HG03432 (cell line): ENCODE data around the gene THAP3.

Experiments used
- ATAC-seq: cut with Tn5 transposase; IDR thresholded peaks from one replicate; pipeline ENCODE4 v1.9.1; 2021; ENCODE audit warnings: mild to moderate bottlenecking, moderate library complexity; ENCODE audit not compliant: unreplicated experiment

THAP3 gene

GRCh38 chr1:6624710-6625583, at the start of gene THAP3:
Gene THAP3, plus strand, starts transcription at chr1:6624868. Its CDS starts 351 bp downstream, at chr1:6625219.
- peak; percentile 84 for ATAC-seq

DNA sequence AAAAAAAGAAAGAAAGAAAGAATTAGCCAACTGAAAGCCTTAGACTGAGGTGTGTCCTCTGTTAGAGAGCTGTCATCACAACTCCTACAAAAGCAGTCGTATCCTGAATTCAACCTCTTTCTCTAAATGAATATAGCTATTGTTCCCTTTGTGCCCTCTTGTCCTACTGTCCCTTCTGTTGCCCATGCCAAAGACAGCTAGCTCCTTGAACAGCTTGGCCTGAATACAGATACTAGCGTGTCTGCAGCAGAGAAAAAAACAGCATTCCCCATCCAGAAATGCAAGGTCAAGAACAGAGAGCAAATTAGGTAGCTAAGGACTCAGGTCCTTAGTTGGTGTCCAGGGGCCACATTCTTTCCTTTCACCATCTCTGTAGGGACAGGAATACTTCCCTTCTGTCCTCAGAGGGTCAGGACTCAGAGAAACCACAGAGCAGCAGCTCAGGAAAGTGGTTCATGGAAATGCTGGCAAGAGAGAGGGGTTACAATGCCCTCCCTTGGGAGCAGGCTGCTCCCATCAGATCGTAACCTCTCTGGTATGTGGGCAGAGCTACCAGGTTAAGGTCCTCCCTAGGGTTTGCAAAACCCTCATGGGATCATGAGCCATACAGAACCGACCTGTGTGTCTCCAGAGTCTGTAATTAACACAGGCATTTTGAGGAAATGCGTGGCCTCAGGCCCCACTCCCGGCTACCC, 46.7 kb upstream of the THAP3 start:
- no peak for ATAC-seq

DNA sequence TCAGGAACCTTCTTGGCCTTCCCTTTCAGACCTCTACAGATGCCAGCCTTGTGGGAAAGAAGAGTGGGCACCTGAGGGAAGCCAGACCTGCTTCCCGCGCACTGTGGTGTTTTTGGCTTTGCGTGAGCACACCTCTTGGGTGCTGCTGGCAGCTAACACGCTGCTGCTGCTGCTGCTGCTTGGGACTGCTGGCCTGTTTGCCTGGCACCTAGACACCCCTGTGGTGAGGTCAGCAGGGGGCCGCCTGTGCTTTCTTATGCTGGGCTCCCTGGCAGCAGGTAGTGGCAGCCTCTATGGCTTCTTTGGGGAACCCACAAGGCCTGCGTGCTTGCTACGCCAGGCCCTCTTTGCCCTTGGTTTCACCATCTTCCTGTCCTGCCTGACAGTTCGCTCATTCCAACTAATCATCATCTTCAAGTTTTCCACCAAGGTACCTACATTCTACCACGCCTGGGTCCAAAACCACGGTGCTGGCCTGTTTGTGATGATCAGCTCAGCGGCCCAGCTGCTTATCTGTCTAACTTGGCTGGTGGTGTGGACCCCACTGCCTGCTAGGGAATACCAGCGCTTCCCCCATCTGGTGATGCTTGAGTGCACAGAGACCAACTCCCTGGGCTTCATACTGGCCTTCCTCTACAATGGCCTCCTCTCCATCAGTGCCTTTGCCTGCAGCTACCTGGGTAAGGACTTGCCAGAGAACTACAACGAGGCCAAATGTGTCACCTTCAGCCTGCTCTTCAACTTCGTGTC, 45.9 kb upstream of the THAP3 start:
- ATAC-seq, result no peak

DNA sequence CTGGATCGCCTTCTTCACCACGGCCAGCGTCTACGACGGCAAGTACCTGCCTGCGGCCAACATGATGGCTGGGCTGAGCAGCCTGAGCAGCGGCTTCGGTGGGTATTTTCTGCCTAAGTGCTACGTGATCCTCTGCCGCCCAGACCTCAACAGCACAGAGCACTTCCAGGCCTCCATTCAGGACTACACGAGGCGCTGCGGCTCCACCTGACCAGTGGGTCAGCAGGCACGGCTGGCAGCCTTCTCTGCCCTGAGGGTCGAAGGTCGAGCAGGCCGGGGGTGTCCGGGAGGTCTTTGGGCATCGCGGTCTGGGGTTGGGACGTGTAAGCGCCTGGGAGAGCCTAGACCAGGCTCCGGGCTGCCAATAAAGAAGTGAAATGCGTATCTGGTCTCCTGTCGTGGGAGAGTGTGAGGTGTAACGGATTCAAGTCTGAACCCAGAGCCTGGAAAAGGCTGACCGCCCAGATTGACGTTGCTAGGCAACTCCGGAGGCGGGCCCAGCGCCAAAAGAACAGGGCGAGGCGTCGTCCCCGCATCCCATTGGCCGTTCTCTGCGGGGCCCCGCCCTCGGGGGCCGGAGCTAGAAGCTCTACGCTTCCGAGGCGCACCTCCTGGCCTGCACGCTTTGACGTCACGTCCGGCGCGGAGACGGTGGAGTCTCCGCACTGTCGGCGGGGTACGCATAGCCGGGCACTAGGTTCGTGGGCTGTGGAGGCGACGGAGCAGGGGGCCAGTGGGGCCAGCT, 45.1 kb upstream of the THAP3 start, which contains the start of gene ZBTB48:
ZBTB48 (plus strand) TSS at position 621 of the 745 bp plus-strand sequence. CDS start 616 bp downstream, outside the sequence.
- ATAC-seq, result peak; percentile 96

GRCh38 chr1:6580119-6580592, 44.5 kb upstream of the THAP3 start:
- no peak for ATAC-seq

- ATAC-seq, result no peak
These were observed 43.9 kb upstream of the THAP3 start for GRCh38 chr1:6580593-6581409.

GRCh38 chr1:6581561-6582305, 42.9 kb upstream of the THAP3 start:
- ATAC-seq, result no peak

DNA sequence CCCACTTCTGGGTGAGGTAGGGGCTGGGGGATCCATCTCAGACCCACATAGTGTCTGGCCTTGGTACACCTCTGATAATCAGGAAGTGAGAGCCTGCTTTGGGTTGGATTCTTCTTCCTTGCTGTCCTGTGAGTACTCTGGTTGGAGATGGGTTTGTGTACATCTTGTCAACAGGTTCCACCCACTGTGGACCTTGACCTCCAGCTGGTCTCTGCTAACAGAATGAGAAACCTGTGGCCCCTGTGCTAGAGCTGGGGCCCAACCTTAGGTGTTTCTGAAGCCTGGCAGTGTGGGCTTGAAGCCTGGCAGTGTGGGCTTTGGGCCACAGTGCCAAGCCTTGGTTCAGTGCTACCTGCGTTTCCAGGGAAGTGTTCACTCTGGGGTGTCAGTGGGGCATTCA, 42.3 kb upstream of the THAP3 start:
- no peak for ATAC-seq

DNA sequence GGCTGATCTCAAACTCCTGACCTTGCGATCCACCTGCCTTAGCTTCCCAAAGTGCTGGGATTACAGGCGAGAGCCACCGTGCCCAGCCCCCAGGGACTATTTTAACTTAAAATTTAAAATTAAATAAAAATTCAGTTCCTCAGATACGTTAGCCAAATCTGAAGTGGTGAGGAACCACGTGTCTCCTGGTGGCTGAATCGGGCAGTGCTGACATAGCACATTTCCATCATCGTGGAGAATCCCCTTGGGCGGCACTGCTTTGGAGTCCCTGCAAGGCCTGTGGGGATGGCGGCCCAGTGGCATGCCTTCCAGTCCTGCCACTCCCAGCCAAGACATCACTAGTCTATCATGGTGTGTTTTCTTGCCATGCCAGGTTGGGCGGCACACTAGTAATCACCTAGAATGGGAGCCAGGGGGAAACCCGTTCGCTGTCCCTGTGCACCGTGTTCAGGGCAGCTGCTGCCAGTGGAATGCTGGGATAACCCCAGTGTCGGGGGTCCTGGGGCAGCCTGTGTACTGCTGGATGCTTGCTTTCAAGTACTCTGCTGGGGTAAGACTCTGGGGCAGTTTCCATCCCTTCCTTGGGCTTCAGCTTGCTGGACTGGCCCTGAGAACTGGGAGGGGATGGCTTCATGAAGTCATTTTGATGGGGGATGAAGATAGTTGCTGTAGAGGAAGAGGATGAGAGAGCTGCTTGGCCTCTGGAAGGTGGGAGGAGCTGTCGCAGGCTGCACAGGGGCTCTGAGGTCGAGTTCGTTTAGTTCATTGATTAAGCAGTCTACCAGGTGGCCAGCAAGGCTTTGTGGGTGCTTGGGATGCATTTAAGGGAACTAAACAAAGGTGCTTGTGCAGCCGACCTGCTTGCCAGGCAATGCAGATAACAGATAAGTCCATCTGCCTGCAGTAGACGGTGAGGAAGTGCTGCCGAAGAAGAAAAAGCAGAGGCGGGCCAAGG, 40.3 kb upstream of the THAP3 start:
- no peak for ATAC-seq

DNA sequence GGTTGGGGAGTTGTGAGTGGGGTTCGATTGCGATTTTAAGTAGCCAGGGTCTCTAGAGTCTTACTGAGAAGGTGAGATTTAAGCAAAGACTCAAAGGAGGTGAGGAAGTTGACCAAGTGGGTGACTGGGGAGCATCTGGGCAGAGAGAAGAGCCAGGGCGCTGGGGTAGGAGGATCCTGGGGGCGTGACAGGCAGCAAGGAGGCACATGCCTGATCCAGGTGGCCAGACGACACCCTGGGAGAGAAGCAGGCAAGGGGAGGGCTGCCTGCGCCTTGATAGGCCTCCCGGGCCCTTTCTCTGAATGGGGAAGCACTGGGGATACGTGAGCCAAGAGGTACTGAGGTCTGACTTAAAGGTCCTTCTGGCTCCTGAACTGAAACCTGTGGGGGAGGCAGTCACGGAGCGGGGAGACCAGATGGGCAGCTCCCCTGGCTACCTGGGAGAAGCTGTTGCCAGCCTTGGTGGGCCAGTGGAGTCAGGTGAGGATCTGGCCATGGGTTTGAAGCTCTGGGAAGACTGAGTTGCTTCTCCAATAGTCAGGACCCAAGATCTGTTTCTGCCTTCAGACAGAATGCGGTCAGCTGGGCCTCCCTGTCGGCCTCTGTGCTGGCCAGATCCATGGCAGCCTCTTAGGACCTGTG, 39.5 kb upstream of the THAP3 start:
- no peak for ATAC-seq

- no peak for ATAC-seq
These were observed 38.8 kb upstream of the THAP3 start for GRCh38 chr1:6585841-6586240.

DNA sequence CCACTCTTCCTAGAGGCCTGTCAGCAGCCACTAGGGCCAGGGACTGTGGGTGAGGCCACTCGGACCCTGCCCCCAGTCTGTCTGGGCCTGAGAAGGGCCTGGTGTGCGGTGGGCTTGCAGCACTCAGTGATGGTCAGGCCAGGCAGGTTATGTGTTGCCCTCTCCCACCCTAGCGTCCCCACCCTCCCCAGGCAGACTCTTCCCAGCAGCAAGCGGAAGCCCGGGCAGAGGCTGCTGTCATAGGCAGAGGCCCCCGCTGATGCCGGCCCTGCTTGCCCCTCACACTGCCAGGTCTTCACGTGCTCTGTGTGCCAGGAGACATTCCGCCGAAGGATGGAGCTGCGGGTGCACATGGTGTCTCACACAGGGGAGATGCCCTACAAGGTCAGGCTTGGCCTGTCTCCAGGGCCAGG, 38.3 kb upstream of the THAP3 start:
- no peak for ATAC-seq

GRCh38 chr1:6587261-6588005, 37.2 kb upstream of the THAP3 start:
- ATAC-seq, result no peak

GRCh38 chr1:6588128-6588892, 36.4 kb upstream of the THAP3 start:
- ATAC-seq, result no peak

DNA sequence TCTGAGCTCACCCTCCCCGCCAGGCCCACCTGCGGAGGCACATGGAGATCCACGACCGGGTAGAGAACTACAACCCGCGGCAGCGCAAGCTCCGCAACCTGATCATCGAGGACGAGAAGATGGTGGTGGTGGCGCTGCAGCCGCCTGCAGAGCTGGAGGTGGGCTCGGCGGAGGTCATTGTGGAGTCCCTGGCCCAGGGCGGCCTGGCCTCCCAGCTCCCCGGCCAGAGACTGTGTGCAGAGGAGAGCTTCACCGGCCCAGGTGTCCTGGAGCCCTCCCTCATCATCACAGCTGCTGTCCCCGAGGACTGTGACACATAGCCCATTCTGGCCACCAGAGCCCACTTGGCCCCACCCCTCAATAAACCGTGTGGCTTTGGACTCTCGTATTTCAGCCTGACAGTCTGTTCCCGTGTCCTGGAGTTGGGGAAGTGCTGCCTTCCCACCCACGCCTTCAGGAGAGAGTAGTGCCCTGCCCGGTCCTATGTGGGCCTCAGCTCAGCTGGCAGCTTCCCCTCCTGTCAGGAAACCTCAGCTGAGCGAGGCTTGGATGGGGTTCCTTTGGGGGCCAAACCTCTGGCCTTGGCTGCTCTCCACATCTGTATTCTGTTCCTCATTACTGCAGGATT, 35.7 kb upstream of the THAP3 start:
- no peak for ATAC-seq
